B cell (primary cell): Measurements from ENCODE around the gene C16orf92. TPM values are rescaled to one million over a fixed set of nuclear protein-coding genes. Genes with fewer than 3 reads are reported as not detected.

Experiments used
- ATAC-seq: fragments of 200-7000 bp; cut with Tn5 transposase; one replicate; pipeline ENCODE4 v1.10.0; 2021; ENCODE audit warnings: low read depth, mild to moderate bottlenecking, moderate number of reproducible peaks, moderate library complexity
- CTCF ChIA-PET: fragments of 350-600 bp; sonication (Branson Sonifier 250); formaldehyde crosslinking; loops from one replicate; lab custom pipeline; 2021; ENCODE audit warnings: antibody characterized with exemption, inconsistent platforms; lab: Charles Lee
- POLR2A ChIA-PET: fragments of 350-600 bp; sonication (Branson Sonifier 250); formaldehyde crosslinking; loops from one replicate; lab custom pipeline; 2021; ENCODE audit warnings: antibody characterized with exemption; lab: Charles Lee
- DNase-seq: peaks from one replicate; pipeline ENCODE4 v3.0.0; 2013
- H2AFZ ChIP-seq: 2 replicates; pipeline ENCODE4 v1.6.1; 2012; ENCODE audit warnings: mild to moderate bottlenecking, low read depth, low read length; ENCODE audit not compliant: insufficient read depth, poor library complexity, severe bottlenecking
- H3K27ac ChIP-seq, 2 donors: 1 replicate in 1 of 2; 2 replicates in 1 of 2; pipeline ENCODE4 v1.5.1; 2012 to 2013; ENCODE audit warnings: low read length in 2 of 2, mild to moderate bottlenecking in 2 of 2, moderate library complexity in 1 of 2
- H3K27me3 ChIP-seq, 4 experiments: fragments of 200-600 bp in 1 of 4; sonication (generic) in 1 of 4; replicated peaks in 1 of 4; 1 replicate in 2 of 4; 2 replicates in 2 of 4; pipeline versions ENCODE4 v1.6.1 to v1.7.0; 2013 to 2016; ENCODE audit warnings: low read length in 3 of 4, mild to moderate bottlenecking in 2 of 4, mixed read lengths in 1 of 4, moderate library complexity in 1 of 4; ENCODE audit not compliant: insufficient read depth in 4 of 4, control insufficient read depth in 3 of 4; ENCODE audit errors: control extremely low read depth in 1 of 4
- H3K36me3 ChIP-seq, 2 experiments: replicated peaks in 1 of 2; 1 replicate in 1 of 2; 2 replicates in 1 of 2; pipeline versions ENCODE4 v1.6.1 to v1.7.1; 2013; ENCODE audit warnings: low read length in 1 of 2; ENCODE audit not compliant: insufficient read depth in 2 of 2, control insufficient read depth in 1 of 2; ENCODE audit errors: control extremely low read depth in 1 of 2, extremely low read depth in 1 of 2
- H3K4me1 ChIP-seq, 2 donors: fragments of 200-600 bp in 1 of 2; sonication (generic) in 1 of 2; 1 replicate in 1 of 2; 2 replicates in 1 of 2; pipeline versions ENCODE4 v1.5.1 to v1.6.1; 2013 to 2017; ENCODE audit warnings: low read length in 2 of 2; ENCODE audit not compliant: control insufficient read depth in 2 of 2, insufficient read depth in 2 of 2
- H3K4me2 ChIP-seq: replicated peaks from 2 replicates; pipeline ENCODE3; 2012; ENCODE audit warnings: mild to moderate bottlenecking, low read depth, low read length; ENCODE audit not compliant: poor library complexity, severe bottlenecking
- H3K4me3 ChIP-seq, 5 experiments: fragments of 200-600 bp in 1 of 5; sonication (generic) in 1 of 5; 1 replicate in 3 of 5; 2 replicates in 2 of 5; pipeline versions ENCODE4 v1.5.1 to v1.7.0; 2011 to 2016; ENCODE audit warnings: low read length in 4 of 5, mild to moderate bottlenecking in 4 of 5, low read depth in 2 of 5, control low read depth in 1 of 5, moderate library complexity in 1 of 5; ENCODE audit not compliant: insufficient read depth in 1 of 5; ENCODE audit errors: control extremely low read depth in 1 of 5, extremely low read depth in 1 of 5
- H3K79me2 ChIP-seq: fragments of 200-600 bp; sonication (generic); one replicate; pipeline ENCODE4 v1.6.0; 2016; ENCODE audit warnings: low read length; ENCODE audit not compliant: control insufficient read depth, insufficient read depth
- H3K9ac ChIP-seq: fragments of 200-600 bp; sonication (generic); 2 replicates; pipeline ENCODE4 v1.6.1; 2017; ENCODE audit warnings: mild to moderate bottlenecking, low read length, moderate library complexity
- H3K9me3 ChIP-seq, 3 donors: one replicate each; pipeline versions ENCODE4 v1.6.1 to v1.7.1; 2013; ENCODE audit warnings: low read length in 2 of 3; ENCODE audit not compliant: control insufficient read depth in 2 of 3, insufficient read depth in 1 of 3; ENCODE audit errors: control extremely low read depth in 1 of 3
- H4K20me1 ChIP-seq: 2 replicates; pipeline ENCODE4 v1.6.0; 2012; ENCODE audit warnings: mild to moderate bottlenecking, low read length; ENCODE audit not compliant: insufficient read depth, control insufficient read depth, poor library complexity, severe bottlenecking
- H3K27ac Mint-ChIP-seq: one replicate; pipeline ENCODE4 v1.8.0; 2021; ENCODE audit warnings: mixed read lengths
- H3K27me3 Mint-ChIP-seq: one replicate; pipeline ENCODE4 v1.8.0; 2021; ENCODE audit warnings: mixed read lengths
- H3K4me1 Mint-ChIP-seq: one replicate; pipeline ENCODE4 v1.8.0; 2021; ENCODE audit warnings: mixed read lengths
- H3K4me3 Mint-ChIP-seq: one replicate; pipeline ENCODE4 v1.8.0; 2021; ENCODE audit warnings: mixed read lengths
- H3K9me3 Mint-ChIP-seq: one replicate; pipeline ENCODE4 v1.8.0; 2022; ENCODE audit warnings: mixed read lengths; ENCODE audit not compliant: insufficient read depth
- EZH2 ChIP-seq: IDR thresholded peaks from 2 replicates; pipeline ENCODE4 v1.6.1; 2012; ENCODE audit warnings: borderline replicate concordance, low read depth, mild to moderate bottlenecking, moderate library complexity, low read length; ENCODE audit not compliant: insufficient read depth, poor library complexity, severe bottlenecking
- WGBS: methylation state at CpG from one replicate; pipeline ENCODE4 v1.1.5; 2013; ENCODE audit warnings: missing lambda C conversion rate; ENCODE audit not compliant: insufficient coverage; 5-methylcytosine and 5-hydroxymethylcytosine counted together
- intact Hi-C: fragments of 100-400 bp; cut with micrococcal nuclease; formaldehyde crosslinking; loops from one replicate; pipeline ENCODE4 v1.10.0; 2022
- polyA minus RNA-seq: library from RNA; depleted of rRNA, polyadenylated mRNA; stranded (reverse); fragments of >200 nt; gene quantifications from 2 replicates; pipeline ENCODE4 v1.2.3, GENCODE V29; 2012
- polyA plus RNA-seq: library from polyadenylated mRNA; depleted of rRNA; stranded (reverse); fragments of >200 nt; gene quantifications from 2 replicates; pipeline ENCODE4 v1.2.3, GENCODE V29; 2012
- total RNA-seq, 2 donors: library from RNA; stranded (reverse); fragments of 120-200 nt in 1 of 2; gene quantifications; 1 replicate in 1 of 2; 2 replicates in 1 of 2; pipeline versions ENCODE4 v1.2.3 to v1.2.4, GENCODE V29; 2013 to 2022
- TF ChIP-seq, protein P1 (sequence below): fragments of 200-600 bp; IDR thresholded peaks from one replicate; pipeline ENCODE4 v1.8.0; 2022; ENCODE audit warnings: antibody characterized with exemption, mild to moderate bottlenecking

C16orf92 gene
- total RNA-seq (not detected in 2 replicates), polyA plus RNA-seq (not detected in 2 replicates), polyA minus RNA-seq (not detected in 2 replicates)
- total RNA-seq (2013): not detected

GRCh38 chr16:30022887-30023286 is at the start of gene C16orf92:
TSS of gene C16orf92 (plus strand) at chr16:30023198. CDS start at chr16:30023341, 143 bp downstream.
- ATAC-seq: no peak
- H3K4me3 Mint-ChIP-seq: no peak within 1 kb of the TSS
- H3K4me2 ChIP-seq: no peak within 1 kb of the TSS
- H3K9ac ChIP-seq: no peak within 1 kb of the TSS
- no peak within 1 kb of the TSS for H3K4me3 ChIP-seq
- no peaks in the 10 kb centered on the region for H3K36me3 ChIP-seq
- no peaks in the 10 kb centered on the region for H3K79me2 ChIP-seq
- no peak within 1 kb of the TSS for H3K27ac Mint-ChIP-seq
- H3K4me1 Mint-ChIP-seq: peaks cover 15% of the 10 kb centered on the region
- H4K20me1 ChIP-seq: no peaks in the 10 kb centered on the region
- peaks cover 0 to 3% (median 0%) of the 10 kb centered on the region in 3 donors for H3K9me3 ChIP-seq
- POLR2A ChIA-PET: no interaction called here
- H3K9me3 Mint-ChIP-seq: no peaks in the 10 kb centered on the region
- no peak within 1 kb of the TSS for H3K27ac ChIP-seq
- CTCF ChIA-PET: interaction anchor here (1.2 to 1.8 kb wide), 2 partner anchors 9 to 322 kb away, joined by 5 to 6 read pairs; no protein-coding TSS in a partner anchor
- no peak for TF ChIP-seq EZH2
- TF ChIP-seq, protein P1, sequence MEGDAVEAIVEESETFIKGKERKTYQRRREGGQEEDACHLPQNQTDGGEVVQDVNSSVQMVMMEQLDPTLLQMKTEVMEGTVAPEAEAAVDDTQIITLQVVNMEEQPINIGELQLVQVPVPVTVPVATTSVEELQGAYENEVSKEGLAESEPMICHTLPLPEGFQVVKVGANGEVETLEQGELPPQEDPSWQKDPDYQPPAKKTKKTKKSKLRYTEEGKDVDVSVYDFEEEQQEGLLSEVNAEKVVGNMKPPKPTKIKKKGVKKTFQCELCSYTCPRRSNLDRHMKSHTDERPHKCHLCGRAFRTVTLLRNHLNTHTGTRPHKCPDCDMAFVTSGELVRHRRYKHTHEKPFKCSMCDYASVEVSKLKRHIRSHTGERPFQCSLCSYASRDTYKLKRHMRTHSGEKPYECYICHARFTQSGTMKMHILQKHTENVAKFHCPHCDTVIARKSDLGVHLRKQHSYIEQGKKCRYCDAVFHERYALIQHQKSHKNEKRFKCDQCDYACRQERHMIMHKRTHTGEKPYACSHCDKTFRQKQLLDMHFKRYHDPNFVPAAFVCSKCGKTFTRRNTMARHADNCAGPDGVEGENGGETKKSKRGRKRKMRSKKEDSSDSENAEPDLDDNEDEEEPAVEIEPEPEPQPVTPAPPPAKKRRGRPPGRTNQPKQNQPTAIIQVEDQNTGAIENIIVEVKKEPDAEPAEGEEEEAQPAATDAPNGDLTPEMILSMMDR: no peak
- WGBS: 87% methylated on average over 3 of the region's 6 CpGs
- intact Hi-C loops: no loop called here
- H3K27me3 ChIP-seq: peaks cover 0 to 9% (median 2%) of the 10 kb centered on the region in 4 experiments
- H2AFZ ChIP-seq: no peak within 1 kb of the TSS
- peaks cover 6 to 11% of the 10 kb centered on the region in 2 donors for H3K4me1 ChIP-seq
- DNase-seq: no peak
- H3K27me3 Mint-ChIP-seq: peaks cover 18% of the 10 kb centered on the region
